NCI-H748 (cell line): ENCODE data around the gene ALDH16A1.

Source experiments
- DNase-seq: peaks from one replicate; lab custom pipeline; 2025; ENCODE audit not compliant: unreplicated experiment; lab: John Stamatoyannopoulos, UW

The ALDH16A1 gene

GRCh38 chr19:49487277-49488045 is 34.4 kb downstream of the ALDH16A1 start, which contains the start of gene RPL13A:
Gene RPL13A (plus strand): TSS chr19:49487608. CDS start chr19:49487630, 22 bp downstream.
- peak; percentile 100 for DNase-seq

DNA sequence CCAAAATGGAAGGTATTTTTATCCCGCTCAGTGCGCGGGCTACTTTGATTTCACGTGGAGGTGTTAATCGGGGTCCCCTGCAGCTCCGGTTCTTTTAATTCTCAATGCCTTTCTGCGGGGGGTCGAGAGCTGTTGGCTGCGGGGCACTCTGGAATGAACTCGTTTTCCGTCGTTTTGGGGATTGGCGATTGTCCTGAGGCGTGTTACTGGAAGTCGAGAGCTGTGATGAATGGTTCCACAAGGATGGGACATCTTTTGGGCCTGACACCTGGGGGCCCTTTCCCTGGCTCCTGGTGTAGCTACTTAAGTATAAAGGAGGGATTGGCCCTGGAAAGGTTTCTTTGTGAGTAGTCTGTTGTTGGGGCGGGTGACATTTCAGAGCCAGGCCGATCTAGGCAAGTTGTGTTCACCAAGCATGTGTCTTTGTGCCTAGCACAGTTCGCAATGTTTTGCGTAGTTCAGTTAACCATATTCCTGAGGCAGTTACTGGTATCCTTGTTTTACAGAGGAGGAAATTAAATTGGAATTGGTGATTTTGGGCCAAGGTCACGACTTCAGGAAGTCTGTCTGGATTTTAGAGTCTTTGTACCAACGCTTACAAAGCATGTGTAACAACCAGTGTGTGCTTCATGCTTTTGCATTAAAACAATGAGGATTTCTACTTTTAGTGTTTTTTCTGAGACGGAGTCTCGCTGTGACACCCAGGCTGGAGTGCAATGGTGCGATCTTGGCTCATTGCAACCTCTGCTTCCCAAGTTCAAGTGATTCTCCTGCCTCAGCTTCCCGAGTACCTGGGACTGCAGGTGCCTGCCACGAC is 35.2 kb downstream of the ALDH16A1 start:
- peak; percentile 40 for DNase-seq

DNA sequence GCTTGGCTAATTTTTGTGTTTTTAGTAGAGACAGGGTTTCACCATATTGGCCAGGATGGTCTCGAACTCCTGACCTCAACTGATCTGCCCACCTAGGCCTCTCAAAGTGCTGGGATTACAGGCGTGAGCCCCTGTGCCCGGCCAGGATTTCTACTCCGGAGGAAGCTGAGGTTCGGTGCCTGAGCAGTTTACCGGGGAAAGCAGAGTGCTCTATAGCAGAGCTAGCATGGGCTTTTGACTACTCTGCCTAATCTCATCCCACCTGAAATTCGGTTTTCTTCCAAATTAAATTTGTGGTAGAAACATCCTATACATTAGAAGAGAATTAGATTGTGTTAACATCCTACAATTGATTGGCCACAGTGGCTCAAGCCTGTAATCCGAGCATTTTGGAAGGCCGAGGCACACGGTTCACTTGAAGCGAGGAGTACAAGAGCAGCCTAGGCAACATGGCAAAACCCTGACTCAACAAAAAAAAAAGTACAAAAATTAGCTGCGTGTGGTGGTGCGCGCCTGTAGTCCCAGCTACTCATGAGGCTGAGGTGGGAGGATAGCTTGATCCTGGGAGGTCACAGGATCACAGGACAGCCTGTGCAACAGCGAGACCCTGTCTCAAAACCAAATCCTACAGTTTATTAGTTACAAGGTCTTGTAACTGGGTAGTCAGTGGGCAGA is 36.0 kb downstream of the ALDH16A1 start:
- no peak for DNase-seq

- no peak for DNase-seq
These were observed 36.7 kb downstream of the ALDH16A1 start for GRCh38 chr19:49489601-49490167.

DNA sequence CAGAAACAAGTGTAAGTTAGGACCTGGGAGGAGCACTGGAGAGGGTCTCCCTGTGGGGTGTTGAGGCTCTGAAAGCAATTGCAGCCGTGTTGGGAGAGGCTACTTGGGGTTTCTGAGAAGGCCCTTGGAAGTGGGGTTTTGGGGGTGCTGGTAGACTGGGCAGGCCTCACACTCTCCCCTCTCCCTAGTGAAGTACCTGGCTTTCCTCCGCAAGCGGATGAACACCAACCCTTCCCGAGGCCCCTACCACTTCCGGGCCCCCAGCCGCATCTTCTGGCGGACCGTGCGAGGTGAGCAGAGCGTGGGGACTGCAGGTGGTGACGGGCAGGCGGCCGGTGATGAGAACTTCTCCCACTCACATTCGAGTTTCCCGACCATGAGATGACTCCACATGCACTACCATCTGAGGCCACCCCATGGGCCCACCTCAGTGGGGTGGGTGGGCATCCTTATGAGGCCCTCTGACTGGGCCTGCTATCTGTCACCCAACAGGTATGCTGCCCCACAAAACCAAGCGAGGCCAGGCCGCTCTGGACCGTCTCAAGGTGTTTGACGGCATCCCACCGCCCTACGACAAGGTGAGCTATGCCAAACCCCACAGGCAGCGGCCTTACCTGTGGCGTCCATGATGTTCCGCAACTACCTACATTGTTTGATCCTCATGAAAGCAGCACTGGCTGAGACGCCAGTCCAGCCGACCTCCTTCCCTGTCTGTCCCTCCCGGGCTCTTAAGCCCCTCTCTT is 37.4 kb downstream of the ALDH16A1 start:
- no peak for DNase-seq

DNA sequence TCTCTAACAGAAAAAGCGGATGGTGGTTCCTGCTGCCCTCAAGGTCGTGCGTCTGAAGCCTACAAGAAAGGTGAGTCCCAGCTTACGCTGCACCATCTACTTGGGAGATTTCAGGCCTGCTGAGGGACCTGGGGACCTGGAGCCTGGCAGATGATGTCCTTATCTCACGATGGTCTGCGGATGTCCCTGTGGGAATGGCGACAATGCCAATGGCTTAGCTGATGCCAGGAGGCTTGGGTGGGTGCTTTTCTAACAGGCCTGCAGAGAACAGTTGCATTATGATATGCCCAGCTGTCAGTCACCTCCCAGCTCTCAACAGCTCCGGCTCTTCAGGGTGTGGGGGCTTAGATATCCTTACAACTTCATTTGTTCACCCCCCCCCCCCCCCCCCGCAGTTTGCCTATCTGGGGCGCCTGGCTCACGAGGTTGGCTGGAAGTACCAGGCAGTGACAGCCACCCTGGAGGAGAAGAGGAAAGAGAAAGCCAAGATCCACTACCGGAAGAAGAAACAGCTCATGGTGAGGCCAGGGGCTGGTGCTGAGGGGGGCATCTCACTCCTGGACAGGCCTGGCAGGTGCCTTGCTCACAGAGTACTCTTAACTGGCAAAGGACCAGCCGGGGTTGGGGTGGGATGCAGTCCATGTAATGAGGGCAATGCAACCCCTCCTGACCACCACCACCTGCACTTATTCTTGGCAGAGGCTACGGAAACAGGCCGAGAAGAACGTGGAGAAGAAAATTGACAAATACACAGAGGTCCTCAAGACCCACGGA is 38.2 kb downstream of the ALDH16A1 start:
- no peak for DNase-seq

GRCh38 chr19:49491804-49492572 is 39.0 kb downstream of the ALDH16A1 start:
- no peak for DNase-seq

DNA sequence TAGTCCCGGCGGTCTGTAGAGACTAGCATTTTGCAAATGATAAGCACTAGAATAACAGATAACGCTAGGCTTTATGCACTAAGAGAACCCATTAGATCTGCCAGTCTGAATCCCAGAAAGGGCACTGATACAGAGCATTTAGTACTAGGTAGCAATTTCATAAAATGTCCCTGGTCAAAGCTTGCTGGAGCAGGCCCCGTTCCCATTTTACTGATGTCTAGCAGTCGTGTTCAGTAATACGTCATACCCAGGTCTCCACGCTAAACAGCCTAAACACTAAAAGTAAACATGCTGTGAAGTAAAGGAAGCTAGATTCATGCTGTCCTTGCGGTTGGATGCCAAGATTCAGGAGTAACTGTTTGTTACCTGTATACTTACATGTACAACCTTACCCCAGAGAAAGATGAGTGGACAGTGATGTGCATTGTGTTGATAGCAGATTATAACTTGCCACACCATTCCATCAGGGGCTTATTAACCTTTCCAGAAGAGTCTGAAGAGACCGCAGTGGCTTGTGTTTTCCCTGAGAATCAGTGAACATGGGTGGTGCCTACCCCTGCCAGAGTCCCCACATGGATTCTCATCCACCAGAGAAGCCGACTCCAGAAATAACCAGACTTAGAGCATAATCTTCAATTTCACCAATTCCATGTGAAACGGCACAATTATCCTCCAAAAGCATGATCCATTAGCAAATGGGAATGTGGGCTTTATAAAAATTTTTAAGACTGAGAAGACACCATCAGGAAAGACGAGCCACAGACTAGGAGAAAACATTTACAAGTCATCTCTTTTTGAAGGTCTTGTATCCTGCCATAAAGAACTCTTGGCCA is 39.8 kb downstream of the ALDH16A1 start:
- no peak for DNase-seq

DNA sequence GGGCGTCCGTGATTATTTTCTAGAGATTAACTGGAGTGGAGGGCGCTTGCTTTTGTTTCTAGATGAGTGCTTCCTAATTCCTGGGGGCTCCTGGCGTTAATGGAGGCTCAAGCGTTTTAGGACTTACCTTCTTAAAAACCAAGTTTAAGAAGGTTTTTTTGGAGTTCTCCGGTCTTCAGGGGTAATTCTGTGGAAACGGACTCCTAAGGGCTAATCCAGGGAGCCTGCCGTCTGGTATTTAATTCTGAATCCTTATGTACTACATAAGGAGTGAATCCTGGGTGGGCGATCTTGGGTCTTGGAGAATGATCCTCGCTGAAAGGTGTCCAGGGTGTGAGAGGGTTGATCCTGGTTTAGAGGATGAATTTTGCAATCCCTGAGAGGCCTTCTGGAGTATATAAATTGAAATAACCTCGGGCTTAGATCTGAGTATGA is 43.6 kb downstream of the ALDH16A1 start:
- no peak for DNase-seq

GRCh38 chr19:49497047-49497788 is 44.2 kb downstream of the ALDH16A1 start:
- DNase-seq, result peak; percentile 49

DNA sequence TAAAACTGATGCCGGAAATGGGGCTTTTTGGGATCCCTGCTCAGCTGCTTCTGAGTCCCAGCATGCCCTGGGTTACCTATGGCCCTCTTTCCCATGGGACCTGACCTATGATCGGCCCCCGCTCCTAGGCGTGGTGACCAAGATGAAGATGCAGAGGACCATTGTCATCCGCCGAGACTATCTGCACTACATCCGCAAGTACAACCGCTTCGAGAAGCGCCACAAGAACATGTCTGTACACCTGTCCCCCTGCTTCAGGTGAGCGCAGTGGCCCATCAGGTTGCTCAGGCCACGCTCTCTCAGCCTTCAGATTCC is 44.7 kb downstream of the ALDH16A1 start:
- DNase-seq, result no peak

DNA sequence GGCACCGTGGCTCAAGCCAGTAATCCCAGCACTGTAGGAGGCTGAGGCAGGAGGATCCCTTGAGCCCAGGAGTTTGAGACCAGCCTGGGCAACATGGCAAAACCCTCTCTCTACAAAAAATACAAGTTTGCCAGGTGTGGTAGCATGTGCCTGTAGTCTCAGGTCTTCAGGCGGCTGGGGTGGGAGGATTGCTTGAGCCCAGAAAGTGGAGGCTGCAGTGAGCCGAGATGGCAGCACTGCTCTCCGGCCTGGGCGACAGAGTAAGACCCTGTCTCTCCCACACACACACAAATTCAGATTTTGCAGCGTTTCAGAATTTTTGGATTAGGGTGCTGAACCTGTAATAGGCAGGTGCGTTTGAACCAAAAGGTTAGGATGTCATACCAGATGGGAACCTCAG is 45.5 kb downstream of the ALDH16A1 start:
- DNase-seq, result no peak

GRCh38 chr19:49499030-49499670 is 46.1 kb downstream of the ALDH16A1 start:
- no peak for DNase-seq

- peak; percentile 78 for DNase-seq
These were observed 50.0 kb downstream of the ALDH16A1 start for GRCh38 chr19:49502866-49503581.

- DNase-seq, result no peak
These were observed 50.5 kb downstream of the ALDH16A1 start for GRCh38 chr19:49503582-49503962.

GRCh38 chr19:49506575-49507105 is 53.6 kb downstream of the ALDH16A1 start:
- DNase-seq, result peak; percentile 77
